Left ventricle myocardium inferior (tissue), 1 donor: Measurements from ENCODE around the gene HSPBAP1. TPM values are rescaled to one million over a fixed set of nuclear protein-coding genes. Genes with fewer than 3 reads are reported as not detected.

ENCODE experiments used
- DNase-seq: peaks from one replicate; pipeline ENCODE4 v3.0.0-alpha.2; 2020
- H3K27ac ChIP-seq: fragments of 200-600 bp; replicated peaks from 2 replicates; pipeline ENCODE4 v1.8.0; 2021
- H3K27me3 ChIP-seq: fragments of 200-600 bp; 2 replicates; pipeline ENCODE4 v1.8.0; 2021; ENCODE audit warnings: low read depth
- H3K36me3 ChIP-seq: fragments of 200-600 bp; 2 replicates; pipeline ENCODE4 v1.8.0; 2021
- H3K4me1 ChIP-seq: fragments of 200-600 bp; 2 replicates; pipeline ENCODE4 v1.8.0; 2021
- H3K4me3 ChIP-seq: fragments of 200-600 bp; 2 replicates; pipeline ENCODE4 v1.8.0; 2021; ENCODE audit warnings: mild to moderate bottlenecking, moderate library complexity
- H3K9me3 ChIP-seq: fragments of 200-600 bp; replicated peaks from 2 replicates; pipeline ENCODE4 v1.8.0; 2021
- intact Hi-C: fragments of 100-400 bp; cut with micrococcal nuclease; formaldehyde crosslinking; loops from one replicate; pipeline ENCODE4 v1.11.0; 2022
- total RNA-seq: library from RNA; stranded (reverse); fragmentation: NEBNext Ultra II Directional; extraction: Animal tissue kit (Norgen Biotek cat#: 25700); gene quantifications from one replicate; pipeline ENCODE4 v1.2.1, GENCODE V29; 2021
- TF ChIP-seq, protein P1 (sequence below): fragments of 200-600 bp; IDR thresholded peaks from 2 replicates; pipeline ENCODE4 v1.8.0; 2021; ENCODE audit warnings: antibody characterized with exemption, mild to moderate bottlenecking, borderline replicate concordance
- donor health status: DM: no; HTN: yes; CAD: no; lungs with severe emphysema.

The HSPBAP1 gene
- total RNA-seq, 1 donor from 2014 or later: 3.8 TPM

DNA sequence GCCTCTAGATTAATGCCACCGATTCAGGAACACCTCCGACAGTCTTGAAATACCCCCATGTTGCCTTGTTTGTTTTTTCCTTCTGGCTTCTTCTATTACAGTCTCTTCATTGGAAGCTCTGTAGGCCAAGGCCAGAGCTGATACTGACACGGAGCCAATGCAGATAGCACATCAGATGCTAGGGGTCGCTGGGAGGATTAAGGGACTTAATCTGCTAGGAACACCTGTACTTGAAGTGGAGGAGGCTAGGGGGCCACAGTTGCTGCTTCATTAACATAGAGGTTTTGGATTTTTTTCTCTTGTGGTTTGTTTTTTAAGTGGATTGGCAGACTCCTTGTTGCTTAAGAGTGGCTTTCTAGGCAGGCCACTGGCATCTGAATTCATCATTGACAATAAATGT lies 63.4 kb downstream of the HSPBAP1 start:
- Histone ChIP-seq H3K36me3 (peaks cover 10% of the 10 kb centered on the region), H3K4me3 (no peak overlapping the region), H3K9me3 (no peaks in the 10 kb centered on the region), H3K27me3 (no peaks in the 10 kb centered on the region), H3K4me1 (no peaks in the 10 kb centered on the region), H3K27ac (no peak overlapping the region)
- TF ChIP-seq, protein P1, sequence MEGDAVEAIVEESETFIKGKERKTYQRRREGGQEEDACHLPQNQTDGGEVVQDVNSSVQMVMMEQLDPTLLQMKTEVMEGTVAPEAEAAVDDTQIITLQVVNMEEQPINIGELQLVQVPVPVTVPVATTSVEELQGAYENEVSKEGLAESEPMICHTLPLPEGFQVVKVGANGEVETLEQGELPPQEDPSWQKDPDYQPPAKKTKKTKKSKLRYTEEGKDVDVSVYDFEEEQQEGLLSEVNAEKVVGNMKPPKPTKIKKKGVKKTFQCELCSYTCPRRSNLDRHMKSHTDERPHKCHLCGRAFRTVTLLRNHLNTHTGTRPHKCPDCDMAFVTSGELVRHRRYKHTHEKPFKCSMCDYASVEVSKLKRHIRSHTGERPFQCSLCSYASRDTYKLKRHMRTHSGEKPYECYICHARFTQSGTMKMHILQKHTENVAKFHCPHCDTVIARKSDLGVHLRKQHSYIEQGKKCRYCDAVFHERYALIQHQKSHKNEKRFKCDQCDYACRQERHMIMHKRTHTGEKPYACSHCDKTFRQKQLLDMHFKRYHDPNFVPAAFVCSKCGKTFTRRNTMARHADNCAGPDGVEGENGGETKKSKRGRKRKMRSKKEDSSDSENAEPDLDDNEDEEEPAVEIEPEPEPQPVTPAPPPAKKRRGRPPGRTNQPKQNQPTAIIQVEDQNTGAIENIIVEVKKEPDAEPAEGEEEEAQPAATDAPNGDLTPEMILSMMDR: no peak
- intact Hi-C loops: no loop called here
- DNase-seq: no peak

GRCh38 chr3:122728756-122729514 lies 64.7 kb downstream of the HSPBAP1 start:
- no peaks in the 10 kb centered on the region for H3K27me3 ChIP-seq
- no peak for DNase-seq
- peaks cover 10% of the 10 kb centered on the region for H3K36me3 ChIP-seq
- no peak overlapping the region for H3K27ac ChIP-seq
- H3K4me1 ChIP-seq: no peaks in the 10 kb centered on the region
- intact Hi-C loops: no loop called here
- TF ChIP-seq, protein P1: no peak
- H3K9me3 ChIP-seq: no peaks in the 10 kb centered on the region
- H3K4me3 ChIP-seq: no peak overlapping the region

GRCh38 chr3:122728186-122728585 lies 65.4 kb downstream of the HSPBAP1 start:
- Histone ChIP-seq H3K9me3 (no peaks in the 10 kb centered on the region), H3K4me1 (no peaks in the 10 kb centered on the region), H3K27me3 (no peaks in the 10 kb centered on the region), H3K4me3 (no peak overlapping the region), H3K36me3 (peaks cover 10% of the 10 kb centered on the region), H3K27ac (no peak overlapping the region)
- DNase-seq: no peak
- intact Hi-C loops: no loop called here
- TF ChIP-seq, protein P1: no peak

DNA sequence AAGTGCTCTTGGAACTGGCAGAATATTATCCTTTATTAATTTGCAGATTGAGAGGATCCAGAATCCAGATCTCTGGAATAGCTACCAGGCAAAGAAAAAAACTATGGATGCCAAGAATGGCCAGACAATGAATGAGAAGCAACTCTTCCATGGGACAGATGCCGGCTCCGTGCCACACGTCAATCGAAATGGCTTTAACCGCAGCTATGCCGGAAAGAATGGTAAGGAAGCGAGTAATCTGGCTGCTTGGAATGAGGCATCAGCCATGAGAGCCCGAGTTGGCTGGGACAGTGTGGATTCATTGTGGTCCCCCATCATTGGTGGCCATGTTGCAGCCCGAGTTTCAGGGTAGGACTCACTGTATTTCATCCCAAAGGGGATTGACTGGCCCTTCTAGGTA lies 65.9 kb downstream of the HSPBAP1 start:
- TF ChIP-seq, protein P1: no peak
- no peak for DNase-seq
- intact Hi-C loops: no loop called here

DNA sequence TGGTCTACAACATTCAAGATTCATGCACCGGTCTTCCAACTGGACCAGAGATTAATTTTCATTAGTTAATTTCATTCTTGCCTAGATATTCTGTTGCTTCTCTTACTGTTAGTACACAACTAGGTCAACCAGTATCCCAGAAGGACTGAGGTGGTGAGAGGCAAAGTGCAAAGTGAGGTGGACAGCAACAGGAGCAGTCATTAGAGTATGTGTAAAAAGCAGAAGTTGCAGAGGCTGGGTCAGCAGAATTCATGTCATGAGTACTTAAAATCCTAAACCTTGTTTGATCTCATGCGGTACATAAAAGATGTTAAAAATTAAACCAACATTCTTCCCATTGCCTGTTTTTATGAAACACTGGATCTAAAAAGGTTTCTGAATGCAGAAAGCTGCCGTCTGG lies 66.3 kb downstream of the HSPBAP1 start:
- TF ChIP-seq, protein P1: no peak
- H3K27ac ChIP-seq: no peak overlapping the region
- H3K4me3 ChIP-seq: no peak overlapping the region
- H3K27me3 ChIP-seq: no peaks in the 10 kb centered on the region
- H3K36me3 ChIP-seq: peaks cover 13% of the 10 kb centered on the region
- no peaks in the 10 kb centered on the region for H3K9me3 ChIP-seq
- DNase-seq: no peak
- H3K4me1 ChIP-seq: no peaks in the 10 kb centered on the region
- intact Hi-C loops: no loop called here

More for the DNA sequence above, 65.9 kb downstream of the HSPBAP1 start:
- Histone ChIP-seq H3K4me1 (no peaks in the 10 kb centered on the region), H3K27me3 (no peaks in the 10 kb centered on the region), H3K36me3 (peaks cover 13% of the 10 kb centered on the region), H3K27ac (no peak overlapping the region), H3K4me3 (no peak overlapping the region), H3K9me3 (no peaks in the 10 kb centered on the region)
